DND-41 (cell line): ENCODE results near the gene PTPMT1.
A peak's percentile ranks its signal among the peaks of the same experiment; 100 is the strongest.
"Not testable (repeated sequence)": the region's sequence is repeated elsewhere in the genome, so short reads cannot be mapped to it uniquely, and the experiment has no call there.

Experiments used
- ATAC-seq: fragments of 200-7000 bp; cut with Tn5 transposase; 3 replicates; pipeline ENCODE4 v1.9.1; 2021; ENCODE audit warnings: low read depth; ENCODE audit not compliant: insufficient read depth
- DNase-seq: peaks from one replicate; pipeline ENCODE4 v3.0.0-alpha.2; 2020
- H2AFZ ChIP-seq: 2 replicates; pipeline ENCODE4 v1.6.0; 2012; ENCODE audit warnings: low read depth, low read length
- H3K27ac ChIP-seq: 2 replicates; pipeline ENCODE4 v1.5.1; 2012; ENCODE audit warnings: low read length, inconsistent platforms
- H3K27me3 ChIP-seq: fragments of 200-600 bp; sonication (generic); 2 replicates; pipeline ENCODE4 v1.6.0; 2012; ENCODE audit warnings: low read length, mild to moderate bottlenecking, inconsistent platforms; ENCODE audit not compliant: insufficient read depth, poor library complexity
- H3K36me3 ChIP-seq: 2 replicates; pipeline ENCODE4 v1.5.1; 2012; ENCODE audit warnings: low read length, inconsistent platforms; ENCODE audit not compliant: insufficient read depth
- H3K4me1 ChIP-seq: 2 replicates; pipeline ENCODE4 v1.5.1; 2012; ENCODE audit warnings: mild to moderate bottlenecking, low read length; ENCODE audit not compliant: insufficient read depth
- H3K4me2 ChIP-seq: 2 replicates; pipeline ENCODE4 v1.6.0; 2012; ENCODE audit warnings: mild to moderate bottlenecking, moderate library complexity, low read length, inconsistent platforms; ENCODE audit not compliant: insufficient read depth
- H3K4me3 ChIP-seq, 2 experiments: fragments of 200-600 bp in 1 of 2; shearing (Covaris generic) in 1 of 2; 2 replicates each; pipeline ENCODE4 v1.5.1; 2012 to 2016; ENCODE audit warnings: inconsistent platforms in 2 of 2, low read length in 2 of 2, mild to moderate bottlenecking in 2 of 2, low read depth in 1 of 2, moderate library complexity in 1 of 2
- H3K79me2 ChIP-seq: 2 replicates; pipeline ENCODE4 v1.6.0; 2012; ENCODE audit warnings: low read length, inconsistent platforms; ENCODE audit not compliant: insufficient read depth
- H3K9ac ChIP-seq: 2 replicates; pipeline ENCODE4 v1.6.0; 2012; ENCODE audit warnings: low read depth, mild to moderate bottlenecking, inconsistent platforms, low read length, moderate library complexity
- H3K9me3 ChIP-seq: 2 replicates; pipeline ENCODE4 v1.5.1; 2012; ENCODE audit warnings: low read length, moderate library complexity, mild to moderate bottlenecking, inconsistent platforms; ENCODE audit not compliant: insufficient read depth, severe bottlenecking
- H4K20me1 ChIP-seq: 2 replicates; pipeline ENCODE4 v1.6.0; 2012; ENCODE audit warnings: low read length; ENCODE audit not compliant: insufficient read depth
- EZH2 ChIP-seq: IDR thresholded peaks from 3 replicates; pipeline ENCODE4 v1.6.1; 2012; ENCODE audit warnings: borderline replicate concordance, low read depth, mild to moderate bottlenecking, moderate library complexity, low read length, inconsistent platforms; ENCODE audit not compliant: severe bottlenecking
- TF ChIP-seq, protein P1 (sequence below): IDR thresholded peaks from 2 replicates; pipeline ENCODE4 v1.5.1; 2012; ENCODE audit warnings: borderline replicate concordance, low read length, moderate library complexity, mild to moderate bottlenecking; ENCODE audit not compliant: poor library complexity, severe bottlenecking; ENCODE audit errors: extremely low read depth

PTPMT1 gene

DNA sequence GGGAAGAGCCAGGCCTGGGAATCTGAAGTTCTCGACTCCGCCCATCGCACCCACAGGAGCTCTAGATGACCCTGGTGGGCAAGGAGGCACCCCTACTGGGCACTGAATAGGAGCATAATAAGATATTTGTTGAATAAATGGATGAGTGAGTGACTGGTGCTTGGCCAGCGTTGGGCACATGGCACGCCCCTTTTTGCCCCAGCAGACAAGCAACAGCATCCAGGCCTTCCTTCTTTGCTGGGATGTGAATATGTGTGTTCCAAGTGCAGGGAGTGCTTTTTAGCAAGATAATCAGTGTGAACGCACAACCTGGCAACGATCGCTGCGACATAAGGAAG is 12.0 kb upstream of the PTPMT1 start:
- no peak for DNase-seq
- peaks cover 17% of the 10 kb centered on the region; the same call in 1 of the 2 replicates for H3K36me3 ChIP-seq
- ATAC-seq = peak; percentile 39
- TF ChIP-seq, protein P1, sequence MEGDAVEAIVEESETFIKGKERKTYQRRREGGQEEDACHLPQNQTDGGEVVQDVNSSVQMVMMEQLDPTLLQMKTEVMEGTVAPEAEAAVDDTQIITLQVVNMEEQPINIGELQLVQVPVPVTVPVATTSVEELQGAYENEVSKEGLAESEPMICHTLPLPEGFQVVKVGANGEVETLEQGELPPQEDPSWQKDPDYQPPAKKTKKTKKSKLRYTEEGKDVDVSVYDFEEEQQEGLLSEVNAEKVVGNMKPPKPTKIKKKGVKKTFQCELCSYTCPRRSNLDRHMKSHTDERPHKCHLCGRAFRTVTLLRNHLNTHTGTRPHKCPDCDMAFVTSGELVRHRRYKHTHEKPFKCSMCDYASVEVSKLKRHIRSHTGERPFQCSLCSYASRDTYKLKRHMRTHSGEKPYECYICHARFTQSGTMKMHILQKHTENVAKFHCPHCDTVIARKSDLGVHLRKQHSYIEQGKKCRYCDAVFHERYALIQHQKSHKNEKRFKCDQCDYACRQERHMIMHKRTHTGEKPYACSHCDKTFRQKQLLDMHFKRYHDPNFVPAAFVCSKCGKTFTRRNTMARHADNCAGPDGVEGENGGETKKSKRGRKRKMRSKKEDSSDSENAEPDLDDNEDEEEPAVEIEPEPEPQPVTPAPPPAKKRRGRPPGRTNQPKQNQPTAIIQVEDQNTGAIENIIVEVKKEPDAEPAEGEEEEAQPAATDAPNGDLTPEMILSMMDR = no peak
- H3K4me3 ChIP-seq = peak overlapping the region; percentile 69 to 78
- no peaks in the 10 kb centered on the region for H3K27me3 ChIP-seq
- H2AFZ ChIP-seq = peak overlapping the region; percentile 100
- peaks cover 47% of the 10 kb centered on the region for H3K4me1 ChIP-seq
- H3K9ac ChIP-seq = peak overlapping the region; percentile 71
- no peaks in the 10 kb centered on the region for H3K9me3 ChIP-seq
- peaks cover 32% of the 10 kb centered on the region for H4K20me1 ChIP-seq
- H3K4me2 ChIP-seq = peak overlapping the region; percentile 97
- peak overlapping the region; percentile 89 for H3K27ac ChIP-seq
- H3K79me2 ChIP-seq = peaks cover 54% of the 10 kb centered on the region

DNA sequence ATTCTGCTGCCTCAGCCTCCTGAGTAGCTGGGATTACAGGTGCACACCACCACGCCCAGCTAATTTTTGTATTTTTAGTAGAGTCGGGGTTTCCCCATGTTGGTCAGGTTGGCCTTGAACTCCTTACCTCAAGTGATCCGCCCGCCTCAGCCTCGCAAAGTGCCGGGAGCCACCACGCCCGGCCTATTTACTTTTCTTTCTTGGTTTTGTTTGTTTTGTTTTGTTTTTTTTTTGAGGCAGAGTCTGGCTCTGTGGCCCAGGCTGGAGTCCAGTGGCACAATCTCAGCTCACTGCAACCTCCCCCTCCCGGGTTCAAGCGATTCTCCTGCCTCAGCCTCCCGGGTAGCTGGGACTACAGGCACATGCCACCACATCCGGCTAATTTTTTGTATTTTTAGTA is 8.4 kb upstream of the PTPMT1 start:
- H3K27ac ChIP-seq, H3K9me3 ChIP-seq, H3K9ac ChIP-seq, DNase-seq, H3K4me3 ChIP-seq, H3K4me2 ChIP-seq, H2AFZ ChIP-seq, ATAC-seq, H4K20me1 ChIP-seq, H3K27me3 ChIP-seq, H3K36me3 ChIP-seq: not testable (repeated sequence)
- Histone ChIP-seq H3K4me1 (peaks cover 17% of the 10 kb centered on the region), H3K79me2 (peaks cover 18% of the 10 kb centered on the region)

DNA sequence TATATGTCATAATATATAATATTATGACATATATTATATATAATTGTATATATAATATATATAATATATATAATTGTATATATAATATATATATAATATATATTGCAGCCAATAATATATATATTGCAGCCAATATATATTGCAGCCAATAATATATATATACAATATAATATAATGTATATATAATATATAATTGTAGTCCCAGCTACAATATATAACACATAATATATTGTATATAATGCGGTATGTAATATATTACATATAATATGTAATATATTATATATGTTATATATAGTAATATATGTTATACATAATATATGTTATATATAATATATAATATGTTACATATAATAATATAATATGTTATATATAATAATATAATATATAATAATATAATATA is 6.7 kb upstream of the PTPMT1 start:
- no peak overlapping the region for H2AFZ ChIP-seq
- no peaks in the 10 kb centered on the region for H4K20me1 ChIP-seq
- no peaks in the 10 kb centered on the region for H3K9me3 ChIP-seq
- no peak overlapping the region for H3K4me2 ChIP-seq
- ATAC-seq = no peak
- H3K36me3 ChIP-seq = no peaks in the 10 kb centered on the region
- H3K4me1 ChIP-seq = peaks cover 10% of the 10 kb centered on the region
- no peak overlapping the region for H3K9ac ChIP-seq
- H3K4me3 ChIP-seq = no peak overlapping the region
- H3K27me3 ChIP-seq = no peaks in the 10 kb centered on the region
- H3K27ac ChIP-seq = no peak overlapping the region
- no peak for TF ChIP-seq EZH2
- TF ChIP-seq, protein P1 = no peak
- peaks cover 3% of the 10 kb centered on the region for H3K79me2 ChIP-seq
- no peak for DNase-seq

DNA sequence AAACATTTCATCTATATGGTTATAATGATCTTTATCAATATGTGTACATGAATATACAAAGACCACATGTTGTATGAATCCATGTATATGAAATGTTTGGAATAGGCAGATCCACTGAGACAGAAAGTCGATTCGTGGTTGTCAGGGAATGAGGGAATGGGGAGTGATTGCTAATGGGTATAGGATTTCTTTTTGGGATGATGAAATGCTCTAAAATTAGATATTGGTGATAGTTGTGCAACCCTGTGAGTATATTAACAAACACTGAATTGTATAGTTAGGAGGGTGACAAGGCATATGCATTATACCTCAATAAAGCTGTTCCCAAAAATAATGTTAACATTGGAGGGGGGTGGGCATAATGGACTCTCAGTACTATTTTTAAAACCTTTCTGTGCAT is 5.0 kb upstream of the PTPMT1 start:
- no peak overlapping the region for H3K4me3 ChIP-seq
- H3K36me3 ChIP-seq = no peaks in the 10 kb centered on the region; the same call in 1 of the 2 replicates
- no peaks in the 10 kb centered on the region for H3K27me3 ChIP-seq
- peaks cover 14% of the 10 kb centered on the region for H3K4me1 ChIP-seq
- no peak overlapping the region for H2AFZ ChIP-seq
- TF ChIP-seq EZH2 = no peak
- TF ChIP-seq, protein P1 = no peak
- H3K27ac ChIP-seq = no peak overlapping the region
- no peaks in the 10 kb centered on the region for H3K9me3 ChIP-seq
- no peak overlapping the region for H3K4me2 ChIP-seq
- H3K79me2 ChIP-seq = peaks cover 15% of the 10 kb centered on the region
- DNase-seq = no peak
- no peaks in the 10 kb centered on the region for H4K20me1 ChIP-seq
- no peak overlapping the region for H3K9ac ChIP-seq
- no peak for ATAC-seq

DNA sequence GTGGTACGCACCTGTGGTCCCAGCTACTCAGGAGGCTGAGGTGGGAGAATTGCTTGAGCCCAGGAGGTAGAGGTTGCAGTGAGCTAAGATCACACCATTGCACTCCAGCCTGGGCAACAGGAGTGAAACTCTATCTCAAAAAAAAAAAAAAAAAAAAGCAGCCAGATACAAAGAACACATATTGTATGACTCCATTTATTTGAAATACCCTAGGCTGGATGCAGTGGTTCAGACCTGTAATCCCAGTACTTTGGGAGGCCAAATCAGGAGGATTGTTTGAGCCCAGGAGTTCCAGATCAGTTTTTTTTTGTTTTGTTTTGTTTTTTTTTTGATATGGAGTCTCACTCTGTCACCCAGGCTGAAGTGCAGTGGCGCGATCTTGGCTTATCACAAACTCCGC is 3.0 kb upstream of the PTPMT1 start:
- H3K27me3 ChIP-seq, H3K9me3 ChIP-seq, H3K27ac ChIP-seq, H2AFZ ChIP-seq, H4K20me1 ChIP-seq, ATAC-seq, H3K4me2 ChIP-seq, H3K36me3 ChIP-seq, H3K4me3 ChIP-seq, DNase-seq, H3K9ac ChIP-seq: not testable (repeated sequence)
- Histone ChIP-seq H3K4me1 (peaks cover 30% of the 10 kb centered on the region), H3K79me2 (peaks cover 34% of the 10 kb centered on the region)

DNA sequence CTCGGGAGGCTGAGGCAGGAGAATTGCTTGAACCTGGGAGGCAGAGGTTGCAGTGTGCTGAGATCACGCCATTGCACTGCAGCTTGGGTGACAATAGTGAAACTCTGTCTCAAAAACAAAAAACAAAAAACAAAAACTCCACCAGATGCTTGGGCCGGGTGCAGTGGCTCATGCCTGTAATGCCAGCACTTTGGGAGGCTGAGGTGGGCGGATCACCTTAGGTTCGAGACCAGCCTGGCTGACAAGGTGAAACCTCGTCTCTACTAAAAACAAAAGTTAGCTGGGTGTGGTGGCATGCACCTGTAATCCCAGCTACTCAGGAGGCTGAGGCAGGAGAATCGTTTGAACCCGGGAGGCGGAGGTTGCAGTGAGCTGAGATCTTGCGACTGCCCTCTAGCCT is 1.0 kb upstream of the PTPMT1 start:
- peaks cover 15% of the 10 kb centered on the region for H3K36me3 ChIP-seq
- peak overlapping the region; percentile 99 for H3K9ac ChIP-seq
- not testable (repeated sequence) for H3K9me3 ChIP-seq, DNase-seq, H3K27me3 ChIP-seq, ATAC-seq, H4K20me1 ChIP-seq, H3K27ac ChIP-seq
- peaks cover 34% of the 10 kb centered on the region for H3K4me1 ChIP-seq
- peak overlapping the region; percentile 97 for H3K4me2 ChIP-seq
- H2AFZ ChIP-seq = 0 out of 2 replicates have a peak overlapping the region, but pooled peaks have one; percentile 98
- peak overlapping the region in 1 of 2 experiments; percentile 100; a peak in 3 of 4 replicates for H3K4me3 ChIP-seq
- H3K79me2 ChIP-seq = peaks cover 50% of the 10 kb centered on the region
